ENCODE results near the gene FRMPD4.

DNA sequence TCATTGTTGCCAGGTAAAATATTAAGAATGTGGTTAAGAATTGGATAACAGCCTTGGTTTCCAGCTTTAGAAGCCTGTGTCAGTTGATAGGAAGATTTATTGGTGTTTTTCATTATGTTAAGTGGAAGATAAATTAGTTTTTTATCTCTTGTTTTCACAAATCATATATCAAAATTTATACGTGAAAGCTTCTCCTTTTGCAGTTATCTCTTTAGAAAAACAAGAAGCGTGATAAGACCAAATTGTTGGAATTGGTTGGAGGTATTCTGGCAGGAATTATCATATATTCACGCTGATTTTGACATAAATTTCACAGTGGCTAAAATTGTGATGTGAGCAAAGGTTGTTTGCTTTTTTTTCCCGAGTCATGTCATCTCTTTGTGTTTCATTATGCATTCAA lies 90.6 kb downstream of the FRMPD4 start:
- no peak for TF ChIP-seq CTCF (IDR thresholded peaks at IDR 0.05)
- TF ChIP-seq POLR2A (IDR thresholded peaks at IDR 0.05; ENCODE audit: low read depth), result no peak
- TF ChIP-seq EP300 (IDR thresholded peaks at IDR 0.05), result no peak
